ENCODE data around the gene USP10. TPM values are rescaled to one million over a fixed set of nuclear protein-coding genes. Genes with fewer than 3 reads are reported as not detected.

The USP10 gene
- total RNA-seq, 1 donor from 2014 or later: 100 TPM

DNA sequence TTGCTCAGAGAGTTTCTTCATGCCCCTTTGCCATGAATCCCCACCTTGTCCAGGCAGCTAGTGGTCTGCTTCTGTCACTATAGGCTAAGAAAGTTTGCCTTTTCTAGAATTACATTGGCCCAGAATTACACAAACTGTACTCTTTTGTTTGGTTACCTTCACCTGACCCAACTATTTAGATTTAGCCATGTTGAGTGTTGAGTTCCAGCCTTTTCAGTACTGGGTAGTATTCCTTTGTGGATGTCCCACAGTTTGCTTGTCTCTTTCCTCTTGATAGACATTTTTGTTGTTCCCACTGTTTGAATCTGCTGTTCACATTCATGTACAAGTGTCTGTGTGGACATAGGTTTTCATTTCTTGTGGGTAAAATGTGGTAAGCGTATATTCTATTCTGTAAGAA lies 22.3 kb downstream of the USP10 start:
- no peak overlapping the region for H3K4me3 Mint-ChIP-seq (ENCODE audit: unreplicated experiment)
- peaks cover 2% of the 10 kb centered on the region for H3K27me3 Mint-ChIP-seq (ENCODE audit: unreplicated experiment)
- H3K36me3 Mint-ChIP-seq (ENCODE audit: unreplicated experiment): no peaks in the 10 kb centered on the region
- peaks cover 25% of the 10 kb centered on the region for H3K4me1 Mint-ChIP-seq (ENCODE audit: low read depth, unreplicated experiment)
- DNase-seq: no peak
- no peak for TF ChIP-seq CTCF (IDR thresholded peaks at IDR 0.05; ENCODE audit: partially characterized antibody, unreplicated experiment)
- no peak overlapping the region for H3K27ac Mint-ChIP-seq (ENCODE audit: unreplicated experiment)
- no peaks in the 10 kb centered on the region for H3K9me3 Mint-ChIP-seq (ENCODE audit: unreplicated experiment)

- no peaks in the 10 kb centered on the region for H3K36me3 Mint-ChIP-seq (ENCODE audit: unreplicated experiment)
- H3K27me3 Mint-ChIP-seq (ENCODE audit: unreplicated experiment): no peaks in the 10 kb centered on the region
- H3K9me3 Mint-ChIP-seq (ENCODE audit: unreplicated experiment): no peaks in the 10 kb centered on the region
- no peak overlapping the region for H3K27ac Mint-ChIP-seq (ENCODE audit: unreplicated experiment)
- no peak for TF ChIP-seq CTCF (IDR thresholded peaks at IDR 0.05; ENCODE audit: partially characterized antibody, unreplicated experiment)
- DNase-seq: no peak
- H3K4me1 Mint-ChIP-seq (ENCODE audit: low read depth, unreplicated experiment): peaks cover 26% of the 10 kb centered on the region
- no peak overlapping the region for H3K4me3 Mint-ChIP-seq (ENCODE audit: unreplicated experiment)
Observed at GRCh38 chr16:84723906-84724305, 24.1 kb downstream of the USP10 start.

GRCh38 chr16:84724606-84725309 lies 25.0 kb downstream of the USP10 start:
- peaks cover 25% of the 10 kb centered on the region for H3K4me1 Mint-ChIP-seq (ENCODE audit: low read depth, unreplicated experiment)
- no peaks in the 10 kb centered on the region for H3K9me3 Mint-ChIP-seq (ENCODE audit: unreplicated experiment)
- no peaks in the 10 kb centered on the region for H3K36me3 Mint-ChIP-seq (ENCODE audit: unreplicated experiment)
- TF ChIP-seq CTCF (IDR thresholded peaks at IDR 0.05; ENCODE audit: partially characterized antibody, unreplicated experiment): no peak
- DNase-seq: no peak
- no peaks in the 10 kb centered on the region for H3K27me3 Mint-ChIP-seq (ENCODE audit: unreplicated experiment)
- H3K27ac Mint-ChIP-seq (ENCODE audit: unreplicated experiment): no peak overlapping the region
- H3K4me3 Mint-ChIP-seq (ENCODE audit: unreplicated experiment): no peak overlapping the region

DNA sequence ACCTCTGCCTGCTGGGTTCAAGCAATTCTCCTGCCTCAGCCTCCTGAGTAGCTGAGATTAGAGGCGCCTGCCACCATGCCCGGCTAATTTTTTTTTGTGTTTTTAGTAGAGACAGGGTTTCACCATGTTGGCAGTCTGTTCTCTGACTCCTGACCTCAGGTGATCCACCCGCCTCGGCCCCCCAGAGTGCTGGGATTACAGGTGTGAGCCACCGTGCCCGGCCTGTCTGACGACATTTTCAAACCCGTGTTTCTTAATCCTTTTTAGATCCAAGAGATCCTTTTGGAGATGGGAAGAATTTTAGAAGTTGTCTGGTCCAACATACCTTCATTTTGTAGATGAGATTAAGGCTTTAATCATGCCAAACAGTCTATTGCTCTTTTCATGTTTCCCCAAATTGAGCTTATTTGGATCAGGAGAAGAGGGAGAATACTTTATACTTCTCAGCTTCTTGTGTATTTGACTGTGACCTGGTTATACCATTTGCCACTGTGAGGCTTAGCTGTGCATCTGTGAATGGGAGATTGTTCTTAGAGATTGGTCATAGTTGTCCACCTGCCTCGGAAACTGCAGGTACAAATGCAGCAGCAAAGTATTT lies 25.8 kb downstream of the USP10 start:
- peaks cover 25% of the 10 kb centered on the region for H3K4me1 Mint-ChIP-seq (ENCODE audit: low read depth, unreplicated experiment)
- H3K36me3 Mint-ChIP-seq (ENCODE audit: unreplicated experiment): no peaks in the 10 kb centered on the region
- no peak overlapping the region for H3K27ac Mint-ChIP-seq (ENCODE audit: unreplicated experiment)
- H3K27me3 Mint-ChIP-seq (ENCODE audit: unreplicated experiment): no peaks in the 10 kb centered on the region
- DNase-seq: no peak
- H3K9me3 Mint-ChIP-seq (ENCODE audit: unreplicated experiment): no peaks in the 10 kb centered on the region
- TF ChIP-seq CTCF (IDR thresholded peaks at IDR 0.05; ENCODE audit: partially characterized antibody, unreplicated experiment): no peak
- no peak overlapping the region for H3K4me3 Mint-ChIP-seq (ENCODE audit: unreplicated experiment)

GRCh38 chr16:84726079-84726668 lies 26.4 kb downstream of the USP10 start:
- peaks cover 25% of the 10 kb centered on the region for H3K4me1 Mint-ChIP-seq (ENCODE audit: low read depth, unreplicated experiment)
- H3K9me3 Mint-ChIP-seq (ENCODE audit: unreplicated experiment): no peaks in the 10 kb centered on the region
- no peak overlapping the region for H3K4me3 Mint-ChIP-seq (ENCODE audit: unreplicated experiment)
- H3K27ac Mint-ChIP-seq (ENCODE audit: unreplicated experiment): no peak overlapping the region
- H3K27me3 Mint-ChIP-seq (ENCODE audit: unreplicated experiment): no peaks in the 10 kb centered on the region
- TF ChIP-seq CTCF (IDR thresholded peaks at IDR 0.05; ENCODE audit: partially characterized antibody, unreplicated experiment): peak; percentile 93
- peak; percentile 93 for DNase-seq
- H3K36me3 Mint-ChIP-seq (ENCODE audit: unreplicated experiment): no peaks in the 10 kb centered on the region

Measured in glutamatergic neuron (in vitro differentiated cells).